ENCODE results near the gene NDUFS6.
"Not testable (repeated sequence)": the region's sequence is repeated elsewhere in the genome, so short reads cannot be mapped to it uniquely, and the experiment has no call there.

DNA sequence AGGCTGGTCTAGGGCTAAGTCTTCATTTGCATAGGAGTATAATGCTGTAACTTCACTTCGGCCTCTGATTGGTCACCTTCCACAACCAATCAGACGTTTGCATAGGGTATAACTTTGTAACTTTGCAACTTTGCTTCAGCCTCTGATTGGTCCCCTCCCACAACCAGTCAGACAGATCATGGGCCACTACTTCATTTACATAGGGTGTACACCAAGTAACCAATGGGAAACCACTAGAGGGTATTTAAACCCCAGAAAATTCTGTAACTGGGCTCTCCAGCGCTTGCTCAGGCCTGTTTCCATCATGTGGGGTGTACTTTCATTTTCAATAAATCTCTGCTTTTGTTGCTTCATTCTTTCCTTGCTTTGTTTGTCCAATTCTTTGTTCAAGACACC is 11.8 kb upstream of the NDUFS6 start:
- not testable (repeated sequence) for TF ChIP-seq CTCF (conservative IDR thresholded peaks at IDR 0.05); ZFX (IDR thresholded peaks at IDR 0.05)
